ENCODE results near the gene SLC35D3. TPM values are rescaled to one million over a fixed set of nuclear protein-coding genes. Genes with fewer than 3 reads are reported as not detected.
"Not testable (repeated sequence)": the region's sequence is repeated elsewhere in the genome, so short reads cannot be mapped to it uniquely, and the experiment has no call there.

SLC35D3 gene
- total RNA-seq, 1 experiment from 2014 or later: not detected

GRCh38 chr6:136959471-136959891 lies 37.4 kb downstream of the SLC35D3 start:
- no peaks in the 10 kb centered on the region for H3K9me3 ChIP-seq (ENCODE audit: control insufficient read depth in 1 of 2, insufficient read depth in 1 of 2, low read depth in 1 of 2, low read length in 2 of 2)
- RAD21 ChIA-PET (ENCODE audit: low non-redundant PET in 1 of 2, low total read pairs in 2 of 2, uncharacterized antibody in 2 of 2, unreplicated experiment in 2 of 2): no interaction called here
- no peak overlapping the region for H3K27ac ChIP-seq (ENCODE audit: low read depth, low read length)
- no peaks in the 10 kb centered on the region for H3K36me3 ChIP-seq (ENCODE audit: control insufficient read depth in 1 of 2, insufficient read depth in 2 of 2, low read length in 2 of 2)
- no peaks in the 10 kb centered on the region; a peak in 1 of 4 replicates for H3K4me1 ChIP-seq (ENCODE audit: control insufficient read depth in 1 of 2, insufficient read depth in 2 of 2, low read length in 2 of 2)
- H3K79me2 ChIP-seq (ENCODE audit: insufficient read depth, low read length): no peaks in the 10 kb centered on the region
- no peaks in the 10 kb centered on the region for H3K9me2 ChIP-seq (ENCODE audit: insufficient read depth)
- H2AFZ ChIP-seq (ENCODE audit: low read depth, low read length, poor library complexity, severe bottlenecking): no peak overlapping the region
- POLR2A ChIA-PET: no interaction called here
- H3K9ac ChIP-seq (ENCODE audit: low read length): no peak overlapping the region
- no TSS peak for BruUV-seq (replicated peaks)
- CTCF ChIA-PET: no interaction called here
- no peak overlapping the region for H3K4me3 ChIP-seq (replicated peaks in 1 of 2; ENCODE audit: low read depth in 1 of 2, low read length in 2 of 2)
- no peak overlapping the region for H3K4me2 ChIP-seq (ENCODE audit: low read length)
- TF ChIP-seq SRF (IDR thresholded peaks at IDR 0.05; ENCODE audit: low read depth): no peak
- TF ChIP-seq, protein P1, sequence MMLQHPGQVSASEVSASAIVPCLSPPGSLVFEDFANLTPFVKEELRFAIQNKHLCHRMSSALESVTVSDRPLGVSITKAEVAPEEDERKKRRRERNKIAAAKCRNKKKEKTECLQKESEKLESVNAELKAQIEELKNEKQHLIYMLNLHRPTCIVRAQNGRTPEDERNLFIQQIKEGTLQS (IDR thresholded peaks at IDR 0.05): no peak
- TF ChIP-seq EZH2 (IDR thresholded peaks at IDR 0.05): no peak
- no peak for TF ChIP-seq ELF1 (IDR thresholded peaks at IDR 0.05; ENCODE audit: borderline replicate concordance, low read depth)
- no peak for TF ChIP-seq YY1 (IDR thresholded peaks at IDR 0.05; ENCODE audit: extremely low read depth, insufficient replicate concordance, low read depth, low read length)
- no peak for TF ChIP-seq REST (IDR thresholded peaks at IDR 0.05; ENCODE audit: low read depth)
- TF ChIP-seq POLR2AphosphoS5 (IDR thresholded peaks at IDR 0.05; ENCODE audit: low read depth, low read length): no peak
- TF ChIP-seq ZFX (IDR thresholded peaks at IDR 0.05): no peak
- no peak for TF ChIP-seq FOSL1 (IDR thresholded peaks at IDR 0.05; ENCODE audit: low read depth)
- no peak for TF ChIP-seq CEBPB (IDR thresholded peaks at IDR 0.05; ENCODE audit: low read depth)
- no peak for TF ChIP-seq SP1 (IDR thresholded peaks at IDR 0.05; ENCODE audit: low read depth)
- TF ChIP-seq, protein P2, sequence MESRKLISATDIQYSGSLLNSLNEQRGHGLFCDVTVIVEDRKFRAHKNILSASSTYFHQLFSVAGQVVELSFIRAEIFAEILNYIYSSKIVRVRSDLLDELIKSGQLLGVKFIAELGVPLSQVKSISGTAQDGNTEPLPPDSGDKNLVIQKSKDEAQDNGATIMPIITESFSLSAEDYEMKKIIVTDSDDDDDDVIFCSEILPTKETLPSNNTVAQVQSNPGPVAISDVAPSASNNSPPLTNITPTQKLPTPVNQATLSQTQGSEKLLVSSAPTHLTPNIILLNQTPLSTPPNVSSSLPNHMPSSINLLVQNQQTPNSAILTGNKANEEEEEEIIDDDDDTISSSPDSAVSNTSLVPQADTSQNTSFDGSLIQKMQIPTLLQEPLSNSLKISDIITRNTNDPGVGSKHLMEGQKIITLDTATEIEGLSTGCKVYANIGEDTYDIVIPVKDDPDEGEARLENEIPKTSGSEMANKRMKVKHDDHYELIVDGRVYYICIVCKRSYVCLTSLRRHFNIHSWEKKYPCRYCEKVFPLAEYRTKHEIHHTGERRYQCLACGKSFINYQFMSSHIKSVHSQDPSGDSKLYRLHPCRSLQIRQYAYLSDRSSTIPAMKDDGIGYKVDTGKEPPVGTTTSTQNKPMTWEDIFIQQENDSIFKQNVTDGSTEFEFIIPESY (IDR thresholded peaks at IDR 0.05; ENCODE audit: extremely low read depth, insufficient replicate concordance, low read length): no peak
- no peak for TF ChIP-seq POLR2A (IDR thresholded peaks at IDR 0.05; ENCODE audit: borderline replicate concordance, extremely low read depth, insufficient read depth, insufficient read length)
- no peak for TF ChIP-seq TCF7L2 (IDR thresholded peaks at IDR 0.05; ENCODE audit: borderline replicate concordance, extremely low read depth, insufficient read depth, insufficient read length)
- no peak for TF ChIP-seq RAD21 (IDR thresholded peaks at IDR 0.05; ENCODE audit: low read depth)
- no peak for TF ChIP-seq ZNF274 (IDR thresholded peaks at IDR 0.05; ENCODE audit: low read depth, low read length)
- TF ChIP-seq CBX3 (IDR thresholded peaks at IDR 0.05; ENCODE audit: low read depth): no peak
- TF ChIP-seq SIN3A (IDR thresholded peaks at IDR 0.05; ENCODE audit: low read depth): no peak
- no peak for DNase-seq (ENCODE audit: low read depth, low spot score)
- intact Hi-C loops (cut with micrococcal nuclease): no loop called here
- no peaks in the 10 kb centered on the region for H3K27me3 ChIP-seq (ENCODE audit: insufficient read depth, low read length)
- H4K20me1 ChIP-seq (ENCODE audit: insufficient read depth): no peaks in the 10 kb centered on the region
- no peak for ATAC-seq

GRCh38 chr6:136959935-136960334 lies 37.8 kb downstream of the SLC35D3 start:
- H3K79me2 ChIP-seq (ENCODE audit: insufficient read depth, low read length); H3K9me2 ChIP-seq (ENCODE audit: insufficient read depth); H3K9me3 ChIP-seq (ENCODE audit: control insufficient read depth in 1 of 2, insufficient read depth in 1 of 2, low read depth in 1 of 2, low read length in 2 of 2); ATAC-seq; H2AFZ ChIP-seq (ENCODE audit: low read depth, low read length, poor library complexity, severe bottlenecking); H3K4me3 ChIP-seq (replicated peaks in 1 of 2; ENCODE audit: low read depth in 1 of 2, low read length in 2 of 2); H4K20me1 ChIP-seq (ENCODE audit: insufficient read depth); H3K4me1 ChIP-seq (ENCODE audit: control insufficient read depth in 1 of 2, insufficient read depth in 2 of 2, low read length in 2 of 2); intact Hi-C loops (cut with micrococcal nuclease); CTCF ChIA-PET; H3K27me3 ChIP-seq (ENCODE audit: insufficient read depth, low read length); POLR2A ChIA-PET; DNase-seq (ENCODE audit: low read depth, low spot score); H3K9ac ChIP-seq (ENCODE audit: low read length); BruUV-seq (replicated peaks); H3K4me2 ChIP-seq (ENCODE audit: low read length); H3K36me3 ChIP-seq (ENCODE audit: control insufficient read depth in 1 of 2, insufficient read depth in 2 of 2, low read length in 2 of 2); H3K27ac ChIP-seq (ENCODE audit: low read depth, low read length); RAD21 ChIA-PET (ENCODE audit: low non-redundant PET in 1 of 2, low total read pairs in 2 of 2, uncharacterized antibody in 2 of 2, unreplicated experiment in 2 of 2): not testable (repeated sequence)

Data from HCT116 (cell line).